Mesothelial cell of epicardium (in vitro differentiated cells): ENCODE measurements around the gene GAL3ST3. TPM values are rescaled to one million over a fixed set of nuclear protein-coding genes. Genes with fewer than 3 reads are reported as not detected.

ENCODE experiments used
- DNase-seq, 2 experiments: peaks; one replicate each; pipeline ENCODE4 v3.0.0; 2021; ENCODE audit warnings: low spot score in 2 of 2; ENCODE audit not compliant: unreplicated experiment in 2 of 2
- H3K27ac Mint-ChIP-seq: 2 replicates; pipeline ENCODE4 v1.8.0; 2021; ENCODE audit warnings: mixed read lengths
- H3K27me3 Mint-ChIP-seq: 2 replicates; pipeline ENCODE4 v1.8.0; 2021; ENCODE audit warnings: low read depth, mixed read lengths
- H3K36me3 Mint-ChIP-seq: 2 replicates; pipeline ENCODE4 v1.8.0; 2021; ENCODE audit warnings: mixed read lengths
- H3K4me1 Mint-ChIP-seq: 2 replicates; pipeline ENCODE4 v1.8.0; 2021; ENCODE audit warnings: mixed read lengths
- H3K4me3 Mint-ChIP-seq: 2 replicates; pipeline ENCODE4 v1.8.0; 2021; ENCODE audit warnings: mild to moderate bottlenecking, moderate library complexity, mixed read lengths
- H3K9me3 Mint-ChIP-seq: 2 replicates; pipeline ENCODE4 v1.8.0; 2021; ENCODE audit warnings: mixed read lengths
- CTCF ChIP-seq: fragments of 200-600 bp; sonication (generic); IDR thresholded peaks from one replicate; pipeline ENCODE4 v1.5.0; 2021; ENCODE audit warnings: antibody characterized with exemption; ENCODE audit not compliant: unreplicated experiment
- total RNA-seq: library from RNA; stranded (reverse); gene quantifications from 3 replicates; pipeline ENCODE4 v1.2.1, GENCODE V29; 2021

The GAL3ST3 gene
- total RNA-seq, 1 donor from 2014 or later: 5.7 TPM

GRCh38 chr11:66051766-66052663, 3.1 kb upstream of the GAL3ST3 start, which contains the start of gene SF3B2:
TSS of gene SF3B2 (plus strand) at chr11:66052364. CDS start at chr11:66052385, 21 bp downstream.
- Mint-ChIP-seq H3K27ac (peak within 1 kb of the TSS; percentile 100), H3K4me3 (peak within 1 kb of the TSS; percentile 99), H3K27me3 (peaks cover 4% of the 10 kb centered on the region), H3K4me1 (peaks cover 46% of the 10 kb centered on the region), H3K9me3 (no peaks in the 10 kb centered on the region), H3K36me3 (peaks cover 9% of the 10 kb centered on the region)
- no peak for TF ChIP-seq CTCF
- DNase-seq: peak; percentile 94 to 96

- peaks cover 4% of the 10 kb centered on the region for H3K27me3 Mint-ChIP-seq
- H3K9me3 Mint-ChIP-seq: no peaks in the 10 kb centered on the region
- H3K36me3 Mint-ChIP-seq: peaks cover 9% of the 10 kb centered on the region
- H3K4me3 Mint-ChIP-seq: peak overlapping the region; percentile 99
- peak overlapping the region; percentile 98 for H3K27ac Mint-ChIP-seq
- DNase-seq: no peak
- no peak for TF ChIP-seq CTCF
- peaks cover 46% of the 10 kb centered on the region for H3K4me1 Mint-ChIP-seq
These were observed 2.4 kb upstream of the GAL3ST3 start for GRCh38 chr11:66051371-66051765.

GRCh38 chr11:66050581-66051231, 1.7 kb upstream of the GAL3ST3 start:
- no peak for DNase-seq
- no peak for TF ChIP-seq CTCF
- Mint-ChIP-seq H3K9me3 (no peaks in the 10 kb centered on the region), H3K27me3 (peaks cover 4% of the 10 kb centered on the region), H3K4me3 (peak overlapping the region; percentile 99), H3K36me3 (peaks cover 9% of the 10 kb centered on the region), H3K4me1 (peaks cover 46% of the 10 kb centered on the region), H3K27ac (peak overlapping the region; percentile 98)

GRCh38 chr11:66047541-66048365, 1.2 kb downstream of the GAL3ST3 start:
- no peak for TF ChIP-seq CTCF
- DNase-seq: no peak
- no peaks in the 10 kb centered on the region for H3K36me3 Mint-ChIP-seq
- H3K4me1 Mint-ChIP-seq: peaks cover 37% of the 10 kb centered on the region
- H3K9me3 Mint-ChIP-seq: no peaks in the 10 kb centered on the region
- peaks cover 4% of the 10 kb centered on the region for H3K27me3 Mint-ChIP-seq
- H3K27ac Mint-ChIP-seq: no peak overlapping the region
- H3K4me3 Mint-ChIP-seq: peak overlapping the region; percentile 61

GRCh38 chr11:66046901-66047300, 2.1 kb downstream of the GAL3ST3 start:
- Mint-ChIP-seq H3K27ac (no peak overlapping the region), H3K9me3 (no peaks in the 10 kb centered on the region), H3K27me3 (peaks cover 4% of the 10 kb centered on the region), H3K36me3 (no peaks in the 10 kb centered on the region), H3K4me1 (peaks cover 32% of the 10 kb centered on the region), H3K4me3 (no peak overlapping the region)
- no peak for DNase-seq
- TF ChIP-seq CTCF: no peak
